Measurements from ENCODE around the gene SERTAD1. TPM values are rescaled to one million over a fixed set of nuclear protein-coding genes. Genes with fewer than 3 reads are reported as not detected.

The SERTAD1 gene
- total and polyA plus RNA-seq, 2 of the 8 experiments (the other 6 are each of a cell fraction or from before 2014, with no cell fraction given), result 5.4 to 6.6 TPM

GRCh38 chr19:40380199-40381037 lies 45.4 kb downstream of the SERTAD1 start (continued):
- TF ChIP-seq FOSL1 (IDR thresholded peaks at IDR 0.05; ENCODE audit: insufficient read depth, low read depth, low read length), result no peak
